ENCODE results near the gene PRKCZ. TPM values are rescaled to one million over a fixed set of nuclear protein-coding genes. Genes with fewer than 3 reads are reported as not detected.
"Not testable (repeated sequence)": the region's sequence is repeated elsewhere in the genome, so short reads cannot be mapped to it uniquely, and the experiment has no call there.

Gene PRKCZ
- total RNA-seq, 2 donors from 2014 or later, result 50.4 to 72.2 TPM

DNA sequence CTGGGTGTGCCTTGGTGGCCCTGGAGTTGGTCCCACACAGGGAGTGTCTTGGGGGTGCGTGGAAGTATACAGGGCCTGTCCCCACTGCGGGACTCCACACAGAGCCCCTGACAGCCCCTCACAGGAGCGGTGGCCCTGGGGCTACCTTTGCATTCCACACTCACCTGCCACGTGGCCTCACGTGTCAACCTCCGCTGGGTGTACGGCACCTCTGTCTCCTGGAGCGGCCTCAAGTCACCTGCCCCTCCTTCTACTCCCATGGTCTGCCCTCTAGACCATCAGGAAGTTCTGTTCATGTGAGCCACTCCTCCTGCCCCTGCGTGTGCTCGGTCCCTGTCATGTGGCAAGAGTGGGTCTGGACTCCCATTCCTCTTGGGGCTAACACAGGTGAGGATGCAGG is 85.7 kb downstream of the PRKCZ start:
- H3K9ac ChIP-seq (ENCODE audit: low read depth in 2 of 2, low read length in 2 of 2), result peak overlapping the region in 1 of 2 donors; percentile 21
- no peaks in the 10 kb centered on the region for H3K9me3 ChIP-seq
- TF ChIP-seq, protein P1, sequence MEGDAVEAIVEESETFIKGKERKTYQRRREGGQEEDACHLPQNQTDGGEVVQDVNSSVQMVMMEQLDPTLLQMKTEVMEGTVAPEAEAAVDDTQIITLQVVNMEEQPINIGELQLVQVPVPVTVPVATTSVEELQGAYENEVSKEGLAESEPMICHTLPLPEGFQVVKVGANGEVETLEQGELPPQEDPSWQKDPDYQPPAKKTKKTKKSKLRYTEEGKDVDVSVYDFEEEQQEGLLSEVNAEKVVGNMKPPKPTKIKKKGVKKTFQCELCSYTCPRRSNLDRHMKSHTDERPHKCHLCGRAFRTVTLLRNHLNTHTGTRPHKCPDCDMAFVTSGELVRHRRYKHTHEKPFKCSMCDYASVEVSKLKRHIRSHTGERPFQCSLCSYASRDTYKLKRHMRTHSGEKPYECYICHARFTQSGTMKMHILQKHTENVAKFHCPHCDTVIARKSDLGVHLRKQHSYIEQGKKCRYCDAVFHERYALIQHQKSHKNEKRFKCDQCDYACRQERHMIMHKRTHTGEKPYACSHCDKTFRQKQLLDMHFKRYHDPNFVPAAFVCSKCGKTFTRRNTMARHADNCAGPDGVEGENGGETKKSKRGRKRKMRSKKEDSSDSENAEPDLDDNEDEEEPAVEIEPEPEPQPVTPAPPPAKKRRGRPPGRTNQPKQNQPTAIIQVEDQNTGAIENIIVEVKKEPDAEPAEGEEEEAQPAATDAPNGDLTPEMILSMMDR (IDR thresholded peaks at IDR 0.05), result no peak
- intact Hi-C loops (cut with DNase I), result no loop called here
- no peak overlapping the region for H3K4me3 ChIP-seq
- H3K27me3 ChIP-seq, result no peaks in the 10 kb centered on the region
- no peaks in the 10 kb centered on the region for H3K36me3 ChIP-seq
- DNase-seq, result no peak
- peaks cover 13% of the 10 kb centered on the region for H3K4me1 ChIP-seq
- peak overlapping the region; percentile 23 for H3K27ac ChIP-seq

DNA sequence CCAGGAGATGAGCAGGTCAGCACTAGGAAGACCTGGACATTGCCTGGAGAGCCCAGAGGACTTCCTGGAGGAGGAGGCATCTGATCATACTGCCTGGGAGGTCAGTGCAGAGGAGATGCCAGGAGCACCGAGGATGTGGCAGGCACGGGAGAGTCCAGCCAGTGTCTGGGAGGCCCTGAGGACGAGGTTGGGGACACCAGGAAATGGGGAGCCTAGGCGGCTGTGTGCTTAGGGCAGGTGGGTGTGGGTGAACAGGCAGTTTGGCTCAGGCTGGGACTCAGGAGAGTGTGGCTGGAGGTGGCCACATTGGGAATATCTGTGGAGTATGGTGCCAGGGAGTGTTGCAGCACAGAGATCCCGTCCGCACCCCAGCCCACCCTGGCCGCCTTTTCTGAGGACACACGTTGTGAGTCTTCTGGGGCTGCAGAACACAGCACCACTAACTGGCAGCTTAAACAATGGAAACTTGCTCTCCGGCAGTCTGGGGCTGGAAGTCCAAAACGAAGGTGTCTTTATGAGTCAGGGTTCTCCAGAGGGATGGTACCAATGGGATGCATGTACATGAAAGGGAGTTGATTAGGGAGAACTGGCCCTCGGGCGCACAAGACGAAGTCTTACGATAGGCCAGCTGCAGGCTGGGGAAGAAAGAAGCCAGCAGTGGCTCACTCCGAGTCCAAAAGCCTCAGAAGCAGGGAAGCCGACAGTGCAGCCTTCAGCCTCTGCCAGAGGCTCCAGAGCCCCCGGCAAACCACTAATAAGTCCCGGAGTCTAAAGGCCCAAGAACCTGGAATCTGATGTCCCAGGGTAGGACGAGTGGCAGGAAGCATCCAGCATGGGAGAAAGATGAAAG is 86.4 kb downstream of the PRKCZ start:
- no peak for DNase-seq
- no peaks in the 10 kb centered on the region for H3K9me3 ChIP-seq
- no peaks in the 10 kb centered on the region for H3K36me3 ChIP-seq
- peak overlapping the region; percentile 60 for H3K27ac ChIP-seq
- intact Hi-C loops (cut with DNase I), result no loop called here
- H3K4me1 ChIP-seq, result peaks cover 13% of the 10 kb centered on the region
- H3K27me3 ChIP-seq, result no peaks in the 10 kb centered on the region
- no peak overlapping the region for H3K4me3 ChIP-seq
- peak overlapping the region; percentile 15 to 16 for H3K9ac ChIP-seq (ENCODE audit: low read depth in 2 of 2, low read length in 2 of 2)
- TF ChIP-seq, protein P1 (IDR thresholded peaks at IDR 0.05), result no peak

DNA sequence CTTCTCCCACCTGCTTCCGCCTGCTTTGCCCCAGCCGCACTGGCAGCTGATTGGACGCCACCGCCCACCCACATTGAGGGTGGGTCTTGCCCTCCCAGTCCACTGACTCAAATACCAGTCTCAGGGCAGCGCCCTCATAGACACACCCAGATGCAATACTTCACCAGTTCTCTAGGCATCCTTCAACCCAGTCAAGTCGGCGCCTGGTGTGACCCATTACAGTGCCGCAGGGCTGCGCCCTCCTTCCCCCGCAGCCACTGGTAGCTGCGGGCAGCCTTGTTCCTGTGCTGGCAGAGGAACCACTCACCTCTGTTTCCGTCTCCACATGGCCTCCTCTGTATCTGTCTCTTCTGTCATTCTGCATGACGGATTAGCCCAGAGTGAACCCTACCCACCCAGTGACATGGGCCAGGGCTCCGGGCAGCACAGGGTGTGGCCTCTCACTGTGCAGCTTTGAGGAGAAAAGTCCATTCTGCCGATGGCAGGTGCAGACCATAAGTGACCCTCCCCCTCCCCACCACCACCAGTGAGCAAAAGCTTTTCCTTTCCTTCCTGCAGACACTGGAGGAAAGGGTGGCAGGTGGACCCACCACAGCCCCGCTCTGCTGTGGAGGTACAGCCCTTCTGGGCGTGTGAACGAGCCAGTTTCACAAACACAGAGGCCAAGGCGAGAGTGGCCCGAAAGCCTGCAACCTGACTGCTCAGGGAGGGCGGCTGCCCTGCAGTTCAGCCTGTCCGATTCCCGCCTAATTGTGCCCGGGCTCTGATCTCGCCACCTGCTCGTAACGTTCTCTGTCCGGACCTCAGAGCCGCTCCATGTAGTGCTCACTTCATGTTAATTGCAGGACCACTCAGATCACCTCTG is 87.3 kb downstream of the PRKCZ start:
- H3K36me3 ChIP-seq, result no peaks in the 10 kb centered on the region
- no peak overlapping the region for H3K4me3 ChIP-seq
- H3K9me3 ChIP-seq, result no peaks in the 10 kb centered on the region
- H3K27me3 ChIP-seq, result no peaks in the 10 kb centered on the region
- peak; percentile 84 for DNase-seq
- H3K27ac ChIP-seq, result peak overlapping the region; percentile 60
- TF ChIP-seq, protein P1 (IDR thresholded peaks at IDR 0.05), result no peak
- peaks cover 13% of the 10 kb centered on the region for H3K4me1 ChIP-seq
- H3K9ac ChIP-seq (ENCODE audit: low read depth in 2 of 2, low read length in 2 of 2), result peak overlapping the region; percentile 55 to 76
- intact Hi-C loops (cut with DNase I), result no loop called here

DNA sequence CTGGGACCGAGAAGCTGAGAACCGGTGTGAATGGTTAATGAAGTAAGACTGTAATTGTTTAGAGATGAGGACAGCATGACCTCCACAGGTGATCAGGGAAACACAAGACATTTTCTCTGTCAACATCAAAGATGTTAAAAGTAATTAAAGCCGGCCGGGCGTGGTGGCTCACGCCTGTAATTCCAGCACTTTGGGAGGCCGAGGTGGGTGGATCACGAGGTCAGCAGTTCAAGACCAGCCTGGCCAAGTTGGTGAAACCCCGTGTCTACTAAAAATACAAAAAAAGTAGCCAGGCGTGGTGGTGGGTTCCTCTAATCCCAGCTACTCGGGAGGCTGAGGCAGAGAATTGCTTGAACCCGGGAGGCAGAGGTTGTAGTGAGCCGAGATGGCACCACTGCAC is 88.9 kb downstream of the PRKCZ start:
- intact Hi-C loops (cut with DNase I), result not testable (repeated sequence)

DNA sequence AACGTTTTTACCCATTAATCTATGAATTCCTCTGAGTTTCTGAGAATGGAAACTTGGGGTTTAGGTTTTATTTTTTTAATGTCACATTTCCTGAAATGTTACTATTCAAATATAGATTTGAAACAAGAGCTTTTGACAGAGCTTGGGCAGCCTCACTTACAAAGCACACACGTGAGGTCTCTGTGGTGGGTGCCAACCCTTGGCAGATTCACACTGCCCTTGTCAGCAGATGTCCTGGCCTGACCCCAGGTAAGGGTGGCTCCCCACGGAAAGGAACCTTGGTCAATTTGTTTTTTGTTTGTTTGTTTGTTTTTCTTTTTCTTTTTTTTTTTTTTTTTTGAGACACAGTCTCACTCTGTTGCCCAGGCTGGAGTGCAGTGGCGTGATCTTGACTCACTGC is 90.8 kb downstream of the PRKCZ start:
- H3K9me3 ChIP-seq, result no peaks in the 10 kb centered on the region
- no peaks in the 10 kb centered on the region for H3K36me3 ChIP-seq
- H3K4me1 ChIP-seq, result peaks cover 13% of the 10 kb centered on the region
- TF ChIP-seq, protein P1 (IDR thresholded peaks at IDR 0.05), result no peak
- H3K9ac ChIP-seq (ENCODE audit: low read depth in 2 of 2, low read length in 2 of 2), result no peak overlapping the region
- intact Hi-C loops (cut with DNase I), result no loop called here
- no peak for DNase-seq
- no peaks in the 10 kb centered on the region for H3K27me3 ChIP-seq
- no peak overlapping the region for H3K4me3 ChIP-seq
- no peak overlapping the region for H3K27ac ChIP-seq

More for the DNA sequence above, 88.9 kb downstream of the PRKCZ start:
- H3K9ac ChIP-seq (ENCODE audit: low read depth in 2 of 2, low read length in 2 of 2); H3K27me3 ChIP-seq; DNase-seq; H3K36me3 ChIP-seq; H3K4me3 ChIP-seq; H3K9me3 ChIP-seq; H3K27ac ChIP-seq: not testable (repeated sequence)
- peaks cover 13% of the 10 kb centered on the region for H3K4me1 ChIP-seq

Measured in colonic mucosa (tissue), 4 donors.